Stimulated activated CD4-positive, alpha-beta T cell treated with anti-CD3 and anti-CD28 coated beads, Interleukin-2, amount 100 ng/mL, for 48 hours (primary cell): Measurements from ENCODE around the gene RNASE1.
A peak's percentile ranks its signal among the peaks of the same experiment; 100 is the strongest.
"Not testable (repeated sequence)": the region's sequence is repeated elsewhere in the genome, so short reads cannot be mapped to it uniquely, and the experiment has no call there.

Experiments
- DNase-seq, 2 donors: peaks; one replicate each; pipeline ENCODE4 v3.0.0-alpha.2; 2020

The RNASE1 gene

DNA sequence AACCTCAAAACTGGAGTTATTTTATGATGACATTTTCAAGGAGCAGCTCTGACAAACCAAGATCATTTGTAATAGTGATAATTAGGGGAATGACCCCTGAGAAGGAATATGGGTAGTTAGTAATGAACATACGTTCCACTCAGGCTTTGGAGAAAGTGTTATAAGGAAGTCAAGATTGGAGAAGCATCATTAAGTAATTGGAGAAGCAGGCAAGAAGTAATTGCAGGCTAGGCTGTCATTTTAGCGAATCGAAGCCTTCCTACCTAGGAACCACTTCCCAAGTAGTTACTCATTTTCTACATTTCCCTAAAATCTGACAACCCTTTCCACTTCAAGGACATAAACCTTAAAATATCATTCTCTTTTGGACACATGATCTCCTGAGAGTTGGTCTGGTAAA is 33.2 kb downstream of the RNASE1 start:
- no peak for DNase-seq

DNA sequence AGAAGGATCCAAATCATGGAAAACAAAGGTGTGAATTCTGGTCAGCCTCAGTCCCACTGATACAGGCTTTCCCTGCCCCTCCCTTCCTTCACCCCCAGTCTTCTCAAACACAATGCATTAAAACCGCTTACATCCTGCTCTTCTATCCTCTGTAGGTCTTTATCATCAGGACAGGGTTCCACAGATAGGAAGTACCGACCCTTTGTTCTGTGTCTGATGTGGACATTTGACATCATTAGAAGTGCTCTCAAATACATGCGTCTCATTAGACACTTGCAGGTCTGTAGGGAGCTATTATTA is 34.1 kb downstream of the RNASE1 start:
- DNase-seq: no peak

DNA sequence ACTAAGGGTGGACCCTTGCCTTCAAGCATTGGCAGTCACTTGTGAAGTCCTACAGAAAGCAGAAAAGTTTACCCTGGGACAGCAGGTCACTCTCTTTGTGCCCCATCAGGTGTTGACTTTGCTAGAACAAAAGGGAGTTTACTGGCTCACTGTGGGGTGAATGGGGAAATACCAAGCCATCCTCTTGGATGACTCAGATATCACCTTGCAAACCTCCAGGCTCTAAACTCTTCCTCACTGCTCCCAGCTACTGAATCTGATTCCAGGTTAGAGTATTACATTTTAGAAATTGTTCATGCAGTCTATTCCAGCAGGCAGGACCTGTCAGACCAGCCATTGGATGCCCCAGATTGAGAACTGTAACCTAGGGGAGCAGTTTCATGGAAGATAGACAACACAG is 41.7 kb downstream of the RNASE1 start:
- no peak for DNase-seq

DNA sequence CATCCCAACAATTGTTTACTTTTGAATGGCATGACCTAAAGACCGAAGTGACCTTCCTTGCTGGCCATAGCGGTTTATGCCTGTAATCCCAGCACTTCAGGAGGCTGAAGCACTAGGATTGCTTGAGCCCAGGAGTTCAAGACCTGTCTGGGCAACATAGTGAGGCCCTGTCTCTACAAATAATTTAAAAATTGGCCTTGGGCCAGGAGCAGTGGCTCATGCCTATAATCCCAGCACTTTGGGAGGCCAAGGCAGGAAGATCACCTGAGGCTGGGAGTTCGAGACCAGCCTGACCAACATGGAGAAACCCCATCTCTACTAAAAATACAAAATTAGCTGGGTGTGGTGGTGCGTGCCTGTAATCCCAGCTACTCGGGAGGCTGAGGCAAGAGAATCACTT is 43.2 kb downstream of the RNASE1 start:
- DNase-seq: not testable (repeated sequence)

DNA sequence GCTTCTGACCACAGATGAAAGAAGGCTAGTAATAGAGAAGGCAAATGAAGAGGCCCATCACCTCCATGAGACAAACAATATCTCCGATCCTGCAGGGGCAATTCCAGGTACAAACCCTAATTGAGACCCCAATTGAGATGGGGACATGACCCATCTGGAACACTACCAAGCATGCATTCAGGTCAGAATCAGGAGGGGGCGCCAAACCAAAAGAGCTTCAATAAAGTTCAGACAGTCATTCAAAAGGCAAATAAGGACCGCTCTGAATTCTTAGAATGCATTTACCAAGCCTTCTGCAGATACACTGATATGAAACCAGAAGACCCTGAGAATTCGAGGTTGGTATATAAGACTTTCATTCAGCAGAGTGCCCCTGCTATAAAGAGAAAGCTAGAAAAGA is 44.7 kb downstream of the RNASE1 start:
- peak in 1 of 2 donors; percentile 8 for DNase-seq

DNA sequence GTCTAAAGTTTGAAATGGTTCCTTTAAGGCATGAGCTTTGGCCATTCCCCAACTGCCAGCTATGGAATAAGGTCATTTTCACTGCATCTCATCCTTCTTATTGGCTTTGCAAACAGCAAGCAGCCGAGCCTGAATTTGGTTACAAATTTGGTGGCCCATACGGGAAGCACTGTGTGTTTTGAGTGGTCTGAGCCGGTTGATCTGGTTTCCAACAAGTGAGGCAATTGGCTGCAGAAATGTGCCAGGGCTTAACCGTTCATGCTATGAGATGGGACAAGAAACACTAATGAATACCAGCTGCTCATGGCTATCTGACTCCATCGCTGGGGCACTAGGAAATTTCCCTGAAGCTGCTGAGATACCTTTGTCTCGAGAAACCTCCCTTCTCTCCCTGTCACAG is 47.6 kb downstream of the RNASE1 start:
- no peak for DNase-seq

DNA sequence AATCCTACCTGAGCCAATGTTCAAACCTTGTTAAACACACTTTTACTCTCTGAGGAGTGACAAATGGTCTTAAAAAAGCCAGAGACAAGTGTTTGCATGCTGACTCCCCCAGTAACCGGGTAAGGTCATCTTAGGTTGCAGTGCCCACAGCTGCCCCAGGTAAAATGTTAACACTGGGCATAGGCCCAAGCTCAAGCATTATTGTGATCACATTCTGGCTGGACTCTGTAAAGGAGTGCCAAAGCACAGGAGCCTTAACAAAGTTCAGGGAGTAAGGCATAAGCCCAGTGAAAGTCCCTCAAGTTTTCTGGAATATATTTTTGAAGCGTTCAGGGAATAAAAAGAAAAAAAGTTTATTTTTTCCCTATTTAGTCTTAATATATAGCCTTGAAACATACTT is 48.3 kb downstream of the RNASE1 start:
- no peak for DNase-seq

DNA sequence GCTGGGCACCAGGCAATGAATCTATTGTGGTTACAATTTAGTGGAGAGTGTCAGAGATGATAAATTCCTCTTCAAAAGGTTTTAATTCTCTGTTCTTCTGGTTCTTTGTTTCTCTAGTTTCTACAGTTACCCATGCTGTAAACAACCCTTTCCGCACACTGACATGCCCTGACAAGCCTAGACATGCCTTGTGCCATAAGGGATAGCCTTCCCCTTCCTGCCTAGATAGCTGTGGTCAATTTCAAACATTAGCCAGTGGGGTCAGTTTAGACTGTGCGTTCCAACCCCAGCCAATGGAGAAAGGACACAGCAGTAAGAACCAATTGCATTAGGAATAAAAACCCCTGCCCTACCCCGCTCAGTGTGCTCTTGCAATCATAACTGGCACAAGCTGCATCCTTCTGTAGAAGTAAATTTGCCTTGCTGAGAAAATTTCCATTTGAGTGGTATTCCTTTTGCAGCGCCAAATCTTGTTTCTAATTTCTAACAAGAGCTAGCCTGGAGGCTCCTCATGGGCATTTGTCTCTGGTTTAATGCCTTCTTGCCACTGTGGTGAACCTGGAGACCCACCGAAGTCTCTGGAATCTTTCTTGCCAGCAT is 50.6 kb downstream of the RNASE1 start:
- DNase-seq: no peak
